HUES6 (cell line): ENCODE measurements around the gene SLC22A7.

Experiments
- H3K27ac ChIP-seq: 2 replicates; pipeline ENCODE4 v1.7.0; 2013; ENCODE audit warnings: low read depth, mild to moderate bottlenecking, low read length, inconsistent platforms
- H3K27me3 ChIP-seq: 2 replicates; pipeline ENCODE4 v1.6.1; 2013; ENCODE audit warnings: low read length; ENCODE audit not compliant: control insufficient read depth, insufficient read depth
- H3K36me3 ChIP-seq: 2 replicates; pipeline ENCODE4 v1.6.1; 2013; ENCODE audit warnings: low read length; ENCODE audit not compliant: control insufficient read depth, insufficient read depth
- H3K4me1 ChIP-seq: 2 replicates; pipeline ENCODE4 v1.6.1; 2013; ENCODE audit warnings: low read length; ENCODE audit not compliant: control insufficient read depth, insufficient read depth
- H3K4me3 ChIP-seq: 2 replicates; pipeline ENCODE4 v1.5.1; 2013; ENCODE audit warnings: low read depth, low read length
- H3K9ac ChIP-seq: one replicate; pipeline ENCODE4 v1.6.1; 2013; ENCODE audit warnings: mild to moderate bottlenecking, low read length
- H3K9me3 ChIP-seq: 2 replicates; pipeline ENCODE4 v1.6.1; 2013; ENCODE audit warnings: low read depth, low read length; ENCODE audit not compliant: control insufficient read depth, insufficient read depth

Gene SLC22A7

DNA sequence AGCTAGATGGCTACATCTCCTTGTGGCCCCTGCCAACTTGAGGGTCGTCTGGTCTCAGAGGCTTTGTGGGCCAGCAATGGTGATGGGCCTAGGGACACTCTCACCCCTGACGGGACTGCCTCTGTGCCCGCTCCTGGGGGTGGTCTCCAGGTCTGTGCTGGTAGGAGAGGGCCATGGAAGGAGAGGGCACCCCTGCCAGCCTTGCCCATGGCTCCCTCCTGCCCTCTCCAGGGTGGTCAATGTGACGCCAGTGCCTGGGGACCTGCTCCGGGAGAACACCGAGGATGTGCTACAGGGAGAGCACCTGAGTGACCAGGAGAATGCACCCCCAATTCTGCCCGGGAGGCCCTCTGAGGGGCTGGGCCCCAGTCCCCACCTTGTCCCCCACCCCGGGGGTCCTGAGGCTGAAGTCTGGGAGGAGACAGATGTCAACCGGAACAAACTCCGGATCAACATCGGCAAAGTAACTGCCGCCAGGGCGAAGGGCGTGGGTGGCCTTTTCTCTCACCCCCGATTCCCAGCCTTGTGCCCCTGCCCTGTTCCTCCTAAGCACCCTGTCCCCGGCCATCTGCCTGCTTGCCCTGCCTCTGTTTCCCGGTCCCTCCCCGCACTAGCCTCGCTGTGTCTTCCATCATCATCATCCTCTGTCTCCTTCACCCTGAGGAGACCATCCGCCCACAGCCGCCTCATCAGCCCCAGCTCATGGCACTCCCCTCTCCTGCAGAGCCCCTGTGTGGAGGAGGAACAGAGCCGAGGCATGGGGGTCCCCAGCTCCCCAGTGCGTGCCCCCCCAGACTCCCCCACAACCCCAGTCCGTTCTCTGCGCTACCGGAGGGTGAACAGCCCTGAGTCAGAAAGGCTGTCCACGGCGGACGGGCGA, 39.0 kb upstream of the SLC22A7 start:
- H3K27ac ChIP-seq, result no peak overlapping the region
- H3K9me3 ChIP-seq, result no peaks in the 10 kb centered on the region
- no peak overlapping the region for H3K9ac ChIP-seq
- H3K27me3 ChIP-seq, result no peaks in the 10 kb centered on the region
- no peak overlapping the region for H3K4me3 ChIP-seq
- no peaks in the 10 kb centered on the region for H3K36me3 ChIP-seq
- peaks cover 10% of the 10 kb centered on the region for H3K4me1 ChIP-seq

DNA sequence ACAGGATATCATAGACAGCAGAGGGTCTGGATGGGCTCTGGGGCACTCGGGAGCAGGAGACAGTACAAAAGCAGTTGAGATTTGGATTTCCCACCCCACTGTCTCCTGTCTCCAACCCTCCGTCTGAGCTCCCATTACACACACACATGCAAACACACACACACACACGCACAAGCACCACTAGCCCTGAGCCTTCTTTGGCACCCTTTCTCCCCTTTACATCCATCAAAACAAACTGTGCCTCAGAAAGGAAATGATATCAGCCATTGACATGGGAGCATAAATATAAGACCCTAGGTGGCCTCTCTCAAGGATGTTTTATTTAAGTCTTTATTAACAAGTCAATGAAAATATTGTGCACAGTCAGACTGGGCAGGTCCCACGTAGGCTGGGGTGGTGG, 37.3 kb upstream of the SLC22A7 start:
- Histone ChIP-seq H3K9ac (no peak overlapping the region), H3K36me3 (no peaks in the 10 kb centered on the region), H3K9me3 (no peaks in the 10 kb centered on the region), H3K27me3 (no peaks in the 10 kb centered on the region; the same call in 1 of the 2 replicates), H3K27ac (no peak overlapping the region), H3K4me3 (no peak overlapping the region), H3K4me1 (peaks cover 10% of the 10 kb centered on the region)

DNA sequence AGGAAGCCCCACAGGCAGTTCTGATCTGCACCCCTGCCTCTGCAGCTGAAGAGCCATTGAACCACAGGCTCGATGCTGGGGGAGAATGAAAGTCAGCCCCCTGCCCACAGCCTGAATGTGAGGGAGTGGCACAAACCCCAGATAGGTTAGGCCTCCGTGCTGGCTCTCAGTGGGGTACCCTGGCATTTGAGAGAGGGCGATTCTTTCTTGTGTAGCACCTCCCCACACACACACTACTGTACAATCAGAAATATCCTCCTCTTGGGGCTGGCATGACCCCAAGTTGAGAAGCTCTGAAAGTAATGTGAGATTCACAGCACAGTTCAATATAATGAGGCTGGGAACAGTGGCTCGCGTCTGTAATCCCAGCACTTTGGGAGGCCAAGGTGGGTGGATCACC, 36.9 kb upstream of the SLC22A7 start:
- no peaks in the 10 kb centered on the region for H3K36me3 ChIP-seq
- peaks cover 10% of the 10 kb centered on the region for H3K4me1 ChIP-seq
- H3K27me3 ChIP-seq, result no peaks in the 10 kb centered on the region; the same call in 1 of the 2 replicates
- no peak overlapping the region for H3K4me3 ChIP-seq
- no peaks in the 10 kb centered on the region for H3K9me3 ChIP-seq
- no peak overlapping the region for H3K27ac ChIP-seq
- no peak overlapping the region for H3K9ac ChIP-seq

DNA sequence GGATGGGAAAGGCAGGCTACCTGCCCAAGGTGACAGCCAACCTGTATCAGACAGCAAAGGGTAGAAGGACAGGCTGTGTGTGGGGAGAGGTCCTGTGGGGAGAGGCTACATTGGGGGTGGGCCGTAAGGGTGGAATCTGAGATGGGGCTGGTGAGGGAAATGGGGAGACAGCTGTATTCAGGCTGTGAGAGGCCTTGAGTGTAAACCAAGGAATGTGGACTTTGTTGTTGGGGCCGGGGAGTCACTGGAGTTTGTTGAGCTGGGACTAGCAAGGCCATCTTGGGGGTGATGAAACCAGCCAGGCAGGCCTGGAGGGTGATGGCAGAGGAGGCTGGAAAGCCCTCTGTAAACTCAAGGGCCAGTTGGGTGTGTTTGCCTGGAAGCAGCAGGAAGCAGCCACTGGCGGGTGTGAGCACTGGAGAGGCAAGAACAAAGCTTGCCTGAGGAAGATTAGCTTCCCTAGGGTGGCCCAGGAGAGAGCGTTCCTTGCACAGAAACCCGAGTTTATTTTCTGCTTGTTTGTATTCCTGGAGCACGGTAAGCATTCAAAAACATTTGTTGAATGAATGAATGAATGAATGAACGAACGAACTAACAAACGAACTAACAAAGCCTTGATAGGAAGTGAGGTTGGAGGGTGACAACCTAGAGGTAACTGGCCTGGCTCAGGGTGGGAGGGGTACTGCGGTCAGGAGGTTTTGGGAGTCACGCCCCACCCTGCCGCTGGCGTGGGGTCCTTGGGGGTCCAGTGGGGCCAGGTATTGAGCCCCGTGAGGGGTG, 35.9 kb upstream of the SLC22A7 start:
- Histone ChIP-seq H3K9me3 (no peaks in the 10 kb centered on the region), H3K36me3 (no peaks in the 10 kb centered on the region), H3K9ac (no peak overlapping the region), H3K27me3 (no peaks in the 10 kb centered on the region; the same call in 1 of the 2 replicates), H3K4me3 (no peak overlapping the region), H3K4me1 (peaks cover 15% of the 10 kb centered on the region), H3K27ac (no peak overlapping the region)

DNA sequence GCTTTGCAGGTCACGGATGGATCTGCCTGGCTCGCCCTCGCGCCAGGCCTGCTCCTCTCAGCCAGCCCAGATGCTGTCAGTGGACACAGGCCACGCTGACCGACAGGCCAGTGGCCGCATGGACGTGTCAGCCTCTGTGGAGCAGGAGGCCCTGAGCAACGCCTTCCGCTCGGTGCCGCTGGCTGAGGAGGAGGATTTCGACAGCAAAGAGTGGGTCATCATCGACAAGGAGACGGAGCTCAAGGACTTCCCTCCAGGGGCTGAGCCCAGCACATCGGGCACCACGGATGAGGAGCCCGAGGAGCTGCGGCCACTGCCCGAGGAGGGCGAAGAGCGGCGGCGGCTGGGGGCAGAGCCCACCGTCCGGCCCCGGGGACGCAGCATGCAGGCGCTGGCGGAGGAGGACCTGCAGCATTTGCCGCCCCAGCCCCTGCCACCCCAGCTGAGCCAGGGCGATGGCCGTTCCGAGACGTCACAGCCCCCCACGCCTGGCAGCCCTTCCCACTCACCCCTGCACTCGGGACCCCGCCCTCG, 35.2 kb upstream of the SLC22A7 start:
- no peak overlapping the region for H3K4me3 ChIP-seq
- no peak overlapping the region for H3K27ac ChIP-seq
- no peaks in the 10 kb centered on the region for H3K9me3 ChIP-seq
- peaks cover 16% of the 10 kb centered on the region for H3K4me1 ChIP-seq
- no peaks in the 10 kb centered on the region for H3K36me3 ChIP-seq
- H3K9ac ChIP-seq, result no peak overlapping the region
- peaks cover 3% of the 10 kb centered on the region for H3K27me3 ChIP-seq

DNA sequence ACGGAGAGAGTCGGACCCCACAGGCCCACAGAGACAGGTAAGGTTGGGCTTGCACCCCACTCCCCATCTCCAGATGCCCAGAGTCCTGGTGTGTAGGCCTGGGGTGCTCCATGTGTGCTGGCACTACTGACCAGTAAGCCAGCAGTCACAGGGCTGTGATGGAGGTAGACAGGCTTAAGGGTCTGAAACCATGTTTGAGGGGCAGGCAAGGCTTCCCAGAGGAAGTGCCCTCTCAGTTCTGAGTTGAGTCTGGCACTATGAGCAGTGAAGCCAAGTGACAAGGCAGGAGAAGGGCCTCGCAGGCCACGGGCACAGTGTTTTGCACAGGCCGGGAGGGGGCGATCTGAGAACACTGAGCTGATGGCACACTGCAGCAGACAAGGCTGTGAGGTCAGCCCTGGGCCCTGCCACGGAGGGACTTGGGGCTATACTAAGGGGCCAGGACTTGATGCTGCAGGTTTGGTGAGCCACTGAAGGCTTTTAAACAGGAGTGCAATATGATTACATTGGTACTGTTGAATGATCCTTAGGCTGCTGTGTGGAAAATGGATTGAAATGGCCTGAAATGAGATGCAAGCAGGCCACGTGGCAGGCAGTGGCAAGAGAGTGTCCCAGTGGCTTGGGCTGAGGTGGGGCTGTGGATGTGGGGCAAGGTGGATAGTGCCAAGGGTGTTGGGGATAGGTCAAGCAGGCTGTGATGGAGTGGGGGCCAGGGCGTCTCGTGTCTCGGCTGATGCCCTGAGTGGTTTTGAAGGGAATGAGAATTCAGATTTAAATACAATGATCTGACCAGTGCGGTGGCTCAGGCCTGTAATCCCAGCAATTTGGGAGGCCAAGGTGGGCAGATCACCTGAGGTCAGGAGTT, 34.5 kb upstream of the SLC22A7 start:
- Histone ChIP-seq H3K36me3 (no peaks in the 10 kb centered on the region), H3K9ac (no peak overlapping the region), H3K4me3 (no peak overlapping the region), H3K27me3 (peaks cover 10% of the 10 kb centered on the region), H3K27ac (no peak overlapping the region), H3K9me3 (no peaks in the 10 kb centered on the region), H3K4me1 (peaks cover 18% of the 10 kb centered on the region)

DNA sequence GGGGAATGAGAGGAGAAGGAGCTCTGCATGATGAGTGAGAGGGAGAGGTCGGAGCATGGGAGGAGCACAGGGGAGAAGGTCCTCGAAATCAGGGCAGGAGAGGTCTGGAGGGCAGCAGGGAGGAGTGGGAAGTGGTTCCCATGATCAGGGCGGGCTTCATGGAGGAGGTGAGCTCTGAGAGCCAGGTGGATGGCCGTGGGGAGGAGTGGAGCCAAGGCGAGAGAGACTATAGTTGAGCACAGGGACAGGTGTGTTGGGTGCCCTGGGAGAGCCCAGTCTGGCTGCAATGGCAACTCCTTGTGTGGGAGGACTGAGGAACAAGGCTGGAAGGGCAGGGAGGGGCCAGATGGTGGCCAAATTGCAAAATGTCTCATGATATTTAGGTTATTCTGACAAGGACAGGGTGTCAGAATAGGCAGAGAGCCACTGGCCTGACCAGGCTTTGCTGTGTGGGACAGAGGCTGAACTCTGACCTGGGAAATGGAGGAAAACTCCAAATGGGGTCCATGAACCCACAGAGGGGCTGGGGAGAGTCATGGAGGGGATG, 33.4 kb upstream of the SLC22A7 start:
- H3K9ac ChIP-seq, result no peak overlapping the region
- H3K4me1 ChIP-seq, result peaks cover 28% of the 10 kb centered on the region

DNA sequence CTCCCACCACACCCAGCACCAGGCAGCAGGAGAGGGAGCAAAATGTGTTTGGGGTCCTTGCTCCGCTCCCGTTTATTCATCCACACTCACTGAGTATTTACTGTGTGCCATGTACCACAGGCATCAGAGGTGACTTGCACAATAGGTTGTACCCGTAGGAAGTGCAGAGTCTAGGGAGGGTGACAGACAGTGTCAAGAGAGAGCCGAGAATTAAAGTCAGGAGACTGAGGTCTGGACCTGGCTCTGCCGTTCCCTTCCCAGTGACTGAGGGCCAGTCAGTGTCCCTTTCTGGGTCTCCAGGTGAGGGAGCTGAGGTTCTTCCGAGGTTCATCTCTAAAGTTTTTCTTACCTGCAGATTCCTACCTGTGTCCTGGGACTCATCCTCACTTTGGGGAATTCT, 32.5 kb upstream of the SLC22A7 start:
- Histone ChIP-seq H3K9ac (no peak overlapping the region), H3K27ac (no peak overlapping the region), H3K9me3 (no peaks in the 10 kb centered on the region), H3K4me3 (no peak overlapping the region), H3K27me3 (peaks cover 30% of the 10 kb centered on the region), H3K36me3 (no peaks in the 10 kb centered on the region), H3K4me1 (peaks cover 36% of the 10 kb centered on the region)

More for the DNA sequence above, 33.4 kb upstream of the SLC22A7 start:
- no peaks in the 10 kb centered on the region for H3K9me3 ChIP-seq
- peaks cover 21% of the 10 kb centered on the region for H3K27me3 ChIP-seq
- no peak overlapping the region for H3K4me3 ChIP-seq
- no peak overlapping the region for H3K27ac ChIP-seq
- H3K36me3 ChIP-seq, result no peaks in the 10 kb centered on the region

DNA sequence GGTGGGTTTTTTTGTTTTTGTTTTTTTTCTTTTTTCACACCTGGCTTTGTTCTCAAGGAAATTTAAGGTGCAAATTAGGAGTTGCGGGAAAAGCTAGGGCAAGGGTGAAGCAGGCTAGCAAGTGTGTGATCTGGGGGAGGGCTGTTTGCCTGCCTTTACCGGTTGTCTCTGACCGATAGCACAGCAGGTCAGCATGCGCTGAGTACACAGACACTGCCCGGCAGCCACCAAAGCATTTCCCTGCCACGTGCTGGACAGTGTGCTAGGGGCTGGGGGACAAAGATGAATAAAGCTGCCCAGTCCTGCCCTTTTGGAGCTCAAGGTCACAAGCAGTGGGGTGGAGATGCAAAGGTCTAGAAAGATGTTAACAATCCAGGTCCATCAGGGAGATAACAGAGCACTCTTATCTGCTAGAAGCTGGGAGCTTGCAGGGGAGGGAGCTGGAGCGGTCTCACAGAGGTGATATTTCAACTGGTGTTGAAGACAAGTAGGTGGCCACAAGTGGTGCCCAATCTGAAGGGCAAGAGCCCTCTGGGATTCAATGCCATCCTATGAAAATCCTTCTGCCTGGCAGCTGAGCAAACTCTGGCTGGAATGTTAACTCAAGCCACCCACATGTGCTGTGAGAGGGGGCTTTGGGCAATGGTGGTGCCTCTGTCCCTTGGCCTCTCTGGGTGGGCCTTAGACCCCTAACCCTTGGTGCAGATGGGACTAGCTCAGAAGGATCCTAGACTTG, 30.3 kb upstream of the SLC22A7 start:
- Histone ChIP-seq H3K27me3 (peaks cover 49% of the 10 kb centered on the region), H3K36me3 (no peaks in the 10 kb centered on the region), H3K9me3 (no peaks in the 10 kb centered on the region), H3K4me1 (peaks cover 39% of the 10 kb centered on the region), H3K9ac (no peak overlapping the region), H3K4me3 (no peak overlapping the region), H3K27ac (no peak overlapping the region)

DNA sequence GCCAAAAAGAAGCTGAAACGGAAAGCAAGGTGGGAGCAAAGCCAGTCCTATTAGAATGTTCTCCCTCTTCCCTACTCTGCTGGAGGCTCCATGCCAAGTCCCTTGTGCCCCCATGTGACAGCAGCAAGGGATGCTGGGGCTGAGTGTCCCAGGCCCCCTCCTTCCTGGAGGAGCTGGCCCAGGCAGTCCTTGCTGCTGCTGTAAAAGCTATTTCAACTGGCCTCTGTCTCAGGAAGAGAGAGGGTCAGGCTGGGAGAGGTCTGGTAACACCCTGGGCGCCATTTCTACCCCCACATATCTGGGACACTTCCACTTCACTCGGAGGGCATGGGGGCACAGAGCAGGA, 29.7 kb upstream of the SLC22A7 start:
- H3K4me1 ChIP-seq, result peaks cover 39% of the 10 kb centered on the region
- H3K27me3 ChIP-seq, result peaks cover 55% of the 10 kb centered on the region
- no peaks in the 10 kb centered on the region for H3K9me3 ChIP-seq
- H3K9ac ChIP-seq, result no peak overlapping the region
- H3K4me3 ChIP-seq, result no peak overlapping the region
- no peaks in the 10 kb centered on the region for H3K36me3 ChIP-seq
- no peak overlapping the region for H3K27ac ChIP-seq
